Measurements from ENCODE around the gene MRPL27. TPM values are rescaled to one million over a fixed set of nuclear protein-coding genes. Genes with fewer than 3 reads are reported as not detected.

The MRPL27 gene
- total and polyA plus RNA-seq, 10 donors, result 26.4 to 102 (median 34.9) TPM

DNA sequence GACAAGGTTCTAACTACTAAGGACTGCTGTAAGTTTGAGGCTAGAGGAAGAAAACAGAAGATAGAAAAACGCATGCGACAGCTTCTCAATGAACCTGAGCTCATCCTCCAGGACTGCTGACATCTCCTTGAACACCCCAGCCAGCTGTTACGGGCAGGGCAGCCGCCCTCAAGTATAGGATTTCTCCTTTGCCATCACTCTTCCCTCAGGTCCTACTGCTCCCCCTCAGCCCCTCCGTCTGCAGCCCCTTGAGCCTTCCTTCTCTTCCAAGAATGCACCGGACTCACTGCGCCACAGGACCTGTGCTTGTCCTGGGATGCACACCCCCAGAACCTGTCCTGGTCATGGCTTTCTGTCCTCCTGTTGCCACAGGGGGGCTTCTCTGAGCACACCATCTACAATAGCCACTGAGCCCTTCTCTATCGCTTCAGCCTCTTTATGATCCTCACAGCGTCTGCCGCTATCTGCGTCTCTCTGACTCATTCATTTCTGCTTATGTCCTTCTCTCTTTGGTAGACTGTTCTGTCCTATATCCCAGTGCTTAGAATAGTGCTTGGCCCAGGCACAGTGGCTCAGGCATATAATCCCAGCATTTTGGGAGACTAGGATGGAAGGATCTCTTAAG lies 42.7 kb downstream of the MRPL27 start:
- intact Hi-C loops (cut with DNase I; ENCODE audit: low total_unique reads), result no loop called here
- Histone ChIP-seq H3K9me3 (no peaks in the 10 kb centered on the region), H3K36me3 (no peaks in the 10 kb centered on the region), H3K4me1 (peaks cover 0 to 13% (median 0%) of the 10 kb centered on the region in 6 donors), H3K27me3 (replicated peaks in 1 of 7) (peaks cover 0 to 31% (median 0%) of the 10 kb centered on the region in 7 donors), H3K4me3 (no peak overlapping the region), H3K27ac (no peak overlapping the region)
- DNase-seq, result no peak
- 87 to 94% (median 92%) methylated on average over 11 of the region's 11 CpGs for WGBS, 5 donors
- TF ChIP-seq POLR2A (IDR thresholded peaks at IDR 0.05), result no peak
- TF ChIP-seq, protein P1, sequence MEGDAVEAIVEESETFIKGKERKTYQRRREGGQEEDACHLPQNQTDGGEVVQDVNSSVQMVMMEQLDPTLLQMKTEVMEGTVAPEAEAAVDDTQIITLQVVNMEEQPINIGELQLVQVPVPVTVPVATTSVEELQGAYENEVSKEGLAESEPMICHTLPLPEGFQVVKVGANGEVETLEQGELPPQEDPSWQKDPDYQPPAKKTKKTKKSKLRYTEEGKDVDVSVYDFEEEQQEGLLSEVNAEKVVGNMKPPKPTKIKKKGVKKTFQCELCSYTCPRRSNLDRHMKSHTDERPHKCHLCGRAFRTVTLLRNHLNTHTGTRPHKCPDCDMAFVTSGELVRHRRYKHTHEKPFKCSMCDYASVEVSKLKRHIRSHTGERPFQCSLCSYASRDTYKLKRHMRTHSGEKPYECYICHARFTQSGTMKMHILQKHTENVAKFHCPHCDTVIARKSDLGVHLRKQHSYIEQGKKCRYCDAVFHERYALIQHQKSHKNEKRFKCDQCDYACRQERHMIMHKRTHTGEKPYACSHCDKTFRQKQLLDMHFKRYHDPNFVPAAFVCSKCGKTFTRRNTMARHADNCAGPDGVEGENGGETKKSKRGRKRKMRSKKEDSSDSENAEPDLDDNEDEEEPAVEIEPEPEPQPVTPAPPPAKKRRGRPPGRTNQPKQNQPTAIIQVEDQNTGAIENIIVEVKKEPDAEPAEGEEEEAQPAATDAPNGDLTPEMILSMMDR (IDR thresholded peaks at IDR 0.05 in 8 of 11, conservative IDR thresholded peaks at IDR 0.05 in 3 of 11), result no peak
- TF ChIP-seq POLR2AphosphoS5 (IDR thresholded peaks at IDR 0.05), result no peak

DNA sequence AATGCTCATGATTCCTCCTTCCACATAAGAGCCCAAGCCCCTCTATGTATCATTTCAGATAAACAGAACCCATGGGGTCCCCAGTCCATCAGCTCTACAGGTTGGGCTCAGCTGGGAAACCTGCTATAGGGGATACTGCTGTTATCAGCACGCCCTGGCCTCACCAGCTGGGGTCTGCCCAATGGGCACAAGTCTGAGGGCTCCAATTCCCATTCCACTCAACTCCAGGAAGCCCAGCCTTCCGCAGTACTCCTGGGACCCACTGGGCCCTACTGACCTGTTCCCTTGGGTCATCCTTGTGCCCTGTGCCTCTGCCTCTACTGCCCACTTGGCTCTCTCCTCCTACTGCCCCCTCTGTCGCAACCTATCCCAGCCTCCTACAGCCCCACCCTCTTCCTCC lies 43.3 kb downstream of the MRPL27 start:
- Histone ChIP-seq H3K9me3 (no peaks in the 10 kb centered on the region), H3K4me3 (no peak overlapping the region), H3K27me3 (replicated peaks in 1 of 7) (peaks cover 0 to 26% (median 0%) of the 10 kb centered on the region in 7 donors), H3K4me1 (peaks cover 0 to 13% (median 0%) of the 10 kb centered on the region in 6 donors), H3K36me3 (no peaks in the 10 kb centered on the region), H3K27ac (no peak overlapping the region)
- intact Hi-C loops (cut with DNase I; ENCODE audit: low total_unique reads), result no loop called here
- no peak for DNase-seq
- TF ChIP-seq POLR2A (IDR thresholded peaks at IDR 0.05) (no peak), POLR2AphosphoS5 (IDR thresholded peaks at IDR 0.05) (no peak)
- TF ChIP-seq, protein P1 (IDR thresholded peaks at IDR 0.05 in 8 of 11, conservative IDR thresholded peaks at IDR 0.05 in 3 of 11), result no peak
- 80 to 85% (median 85%) methylated on average over 3 of the region's 3 CpGs for WGBS, 5 donors

DNA sequence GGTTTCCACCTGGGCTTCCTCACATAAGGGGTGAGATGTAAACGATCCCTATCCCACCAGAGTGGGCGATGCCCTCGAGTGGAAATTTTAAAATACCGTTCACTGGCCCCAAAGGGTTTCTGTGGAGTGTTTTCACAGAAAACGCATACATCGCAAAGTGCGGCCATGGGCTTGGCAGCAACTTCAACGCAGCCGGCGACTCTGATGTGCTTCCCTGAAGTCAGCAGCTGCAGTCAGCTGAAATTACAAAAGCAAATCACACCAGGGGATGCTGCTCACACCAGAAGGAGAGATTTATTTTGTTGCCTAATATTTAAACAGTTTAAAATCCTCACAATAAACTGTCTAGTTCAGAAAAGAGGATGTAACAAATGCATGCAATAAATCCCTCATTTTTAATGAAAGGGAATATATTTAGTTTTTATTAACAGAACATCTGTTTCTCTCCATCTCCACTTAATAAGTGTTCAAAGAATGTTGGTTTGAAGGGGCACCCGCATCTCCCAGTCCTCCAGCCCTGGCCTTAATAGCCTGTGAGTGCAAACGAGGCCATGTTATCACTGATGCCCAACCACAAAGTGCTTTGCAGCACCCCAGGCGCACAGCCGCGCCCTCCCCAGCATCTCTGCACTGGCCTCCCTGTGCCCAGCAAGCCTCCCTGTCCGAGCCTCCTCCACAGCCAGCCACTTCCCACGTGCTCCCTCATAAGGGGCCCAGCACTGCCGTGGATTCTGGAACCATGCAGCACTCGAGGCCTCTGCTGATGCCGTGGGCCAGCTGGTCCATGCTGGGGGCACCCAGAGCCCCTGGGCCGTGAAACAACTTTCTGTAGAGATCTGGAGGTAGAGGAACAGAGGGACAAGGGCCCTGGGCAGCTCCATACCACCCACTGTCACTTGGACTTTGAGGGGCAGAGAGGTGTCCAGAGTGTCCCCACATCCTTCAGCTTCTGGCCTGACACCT lies 44.3 kb downstream of the MRPL27 start:
- intact Hi-C loops (cut with DNase I; ENCODE audit: low total_unique reads), result no loop called here
- no peak for DNase-seq
- 76 to 83% (median 79%) methylated on average over 20 to 21 of the region's 21 CpGs for WGBS, 5 donors
- TF ChIP-seq, protein P1 (IDR thresholded peaks at IDR 0.05 in 8 of 11, conservative IDR thresholded peaks at IDR 0.05 in 3 of 11), result no peak
- no peak for TF ChIP-seq POLR2AphosphoS5 (IDR thresholded peaks at IDR 0.05)
- H3K27me3 ChIP-seq (replicated peaks in 1 of 7), result peaks cover 0 to 22% (median 0%) of the 10 kb centered on the region in 7 donors
- no peak overlapping the region for H3K27ac ChIP-seq
- no peak overlapping the region for H3K4me3 ChIP-seq
- no peaks in the 10 kb centered on the region for H3K9me3 ChIP-seq
- H3K4me1 ChIP-seq, result peaks cover 0 to 8% (median 0%) of the 10 kb centered on the region in 6 donors
- H3K36me3 ChIP-seq, result no peaks in the 10 kb centered on the region

DNA sequence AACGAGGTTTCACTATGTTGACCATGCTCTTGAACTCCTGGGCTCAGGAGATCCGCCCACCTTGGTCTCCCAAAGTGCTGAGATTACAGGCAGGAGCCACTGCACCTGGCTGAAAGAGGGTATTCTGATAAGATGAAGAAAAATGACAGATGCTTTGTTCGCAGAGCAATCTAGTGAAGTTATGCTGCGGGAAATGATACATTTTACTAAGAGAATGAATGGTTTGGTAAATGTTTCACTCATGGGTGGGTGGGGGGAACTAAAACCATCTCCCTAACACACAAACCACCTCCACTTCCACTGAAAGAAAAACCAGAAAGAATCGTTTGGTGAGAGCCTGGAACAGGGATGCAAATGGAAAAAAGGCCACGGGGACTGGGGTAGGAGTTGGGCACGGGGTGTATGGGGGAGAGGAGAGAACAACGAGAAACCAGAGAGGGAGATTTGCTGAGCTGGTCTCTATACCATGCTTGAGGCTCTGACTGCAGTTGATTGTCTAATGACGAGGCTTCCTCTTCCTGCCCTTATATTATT lies 46.1 kb downstream of the MRPL27 start:
- WGBS, 5 donors, result 57 to 79% (median 69%) methylated on average over 9 of the region's 9 CpGs
- TF ChIP-seq POLR2AphosphoS5 (IDR thresholded peaks at IDR 0.05) (no peak), POLR2A (IDR thresholded peaks at IDR 0.05) (no peak)
- TF ChIP-seq, protein P1 (IDR thresholded peaks at IDR 0.05 in 8 of 11, conservative IDR thresholded peaks at IDR 0.05 in 3 of 11), result no peak
- Histone ChIP-seq H3K27me3 (replicated peaks in 1 of 7) (peaks cover 0 to 7% (median 0%) of the 10 kb centered on the region in 7 donors), H3K9me3 (no peaks in the 10 kb centered on the region), H3K4me3 (no peak overlapping the region), H3K4me1 (no peaks in the 10 kb centered on the region), H3K36me3 (no peaks in the 10 kb centered on the region), H3K27ac (no peak overlapping the region)
- intact Hi-C loops (cut with DNase I; ENCODE audit: low total_unique reads), result no loop called here
- DNase-seq, result no peak

Data from spleen (tissue), 11 donors.